ENCODE measurements around the gene TUBB2B.
"Not testable (repeated sequence)": the region's sequence is repeated elsewhere in the genome, so short reads cannot be mapped to it uniquely, and the experiment has no call there.

TUBB2B gene

GRCh38 chr6:3201388-3201787 is 26.1 kb downstream of the TUBB2B start:
- Histone ChIP-seq H3K27me3 (ENCODE audit: control insufficient read depth, insufficient read depth, low read length, poor library complexity, severe bottlenecking) (no peaks in the 10 kb centered on the region), H3K4me1 (ENCODE audit: control insufficient read depth, insufficient read depth, low read length) (no peaks in the 10 kb centered on the region), H3K4me3 (ENCODE audit: insufficient read depth, low read depth, low read length) (no peak overlapping the region), H3K9me3 (ENCODE audit: control insufficient read depth, low read length) (no peaks in the 10 kb centered on the region), H3K27ac (ENCODE audit: insufficient read depth, low read depth, low read length, poor library complexity, severe bottlenecking) (no peak overlapping the region), H3K36me3 (ENCODE audit: control insufficient read depth, insufficient read depth, low read length) (no peaks in the 10 kb centered on the region)
- WGBS, 2 experiments, result 95 to 98% methylated on average over 1 of the region's 2 CpGs

GRCh38 chr6:3200682-3201081 is 26.8 kb downstream of the TUBB2B start:
- H3K4me1 ChIP-seq (ENCODE audit: control insufficient read depth, insufficient read depth, low read length), result no peaks in the 10 kb centered on the region
- H3K36me3 ChIP-seq (ENCODE audit: control insufficient read depth, insufficient read depth, low read length), result no peaks in the 10 kb centered on the region
- H3K9me3 ChIP-seq (ENCODE audit: control insufficient read depth, low read length), result no peaks in the 10 kb centered on the region
- no peak overlapping the region for H3K27ac ChIP-seq (ENCODE audit: insufficient read depth, low read depth, low read length, poor library complexity, severe bottlenecking)
- no peak overlapping the region for H3K4me3 ChIP-seq (ENCODE audit: insufficient read depth, low read depth, low read length)
- H3K27me3 ChIP-seq (ENCODE audit: control insufficient read depth, insufficient read depth, low read length, poor library complexity, severe bottlenecking), result no peaks in the 10 kb centered on the region

GRCh38 chr6:3199382-3199781 is 28.1 kb downstream of the TUBB2B start:
- H3K36me3 ChIP-seq (ENCODE audit: control insufficient read depth, insufficient read depth, low read length), result no peaks in the 10 kb centered on the region
- H3K4me1 ChIP-seq (ENCODE audit: control insufficient read depth, insufficient read depth, low read length), result peaks cover 10% of the 10 kb centered on the region
- H3K4me3 ChIP-seq (ENCODE audit: insufficient read depth, low read depth, low read length), result no peak overlapping the region
- no peak overlapping the region for H3K27ac ChIP-seq (ENCODE audit: insufficient read depth, low read depth, low read length, poor library complexity, severe bottlenecking)
- 85 to 86% methylated on average over 5 of the region's 5 CpGs for WGBS, 2 experiments
- H3K9me3 ChIP-seq (ENCODE audit: control insufficient read depth, low read length), result no peaks in the 10 kb centered on the region
- H3K27me3 ChIP-seq (ENCODE audit: control insufficient read depth, insufficient read depth, low read length, poor library complexity, severe bottlenecking), result no peaks in the 10 kb centered on the region

GRCh38 chr6:3197734-3198133 is 29.7 kb downstream of the TUBB2B start:
- H3K4me1 ChIP-seq (ENCODE audit: control insufficient read depth, insufficient read depth, low read length), result peaks cover 25% of the 10 kb centered on the region
- 92 to 100% methylated on average over 1 of the region's 5 CpGs for WGBS, 2 experiments
- not testable (repeated sequence) for H3K27ac ChIP-seq (ENCODE audit: insufficient read depth, low read depth, low read length, poor library complexity, severe bottlenecking); H3K4me3 ChIP-seq (ENCODE audit: insufficient read depth, low read depth, low read length); H3K36me3 ChIP-seq (ENCODE audit: control insufficient read depth, insufficient read depth, low read length); H3K9me3 ChIP-seq (ENCODE audit: control insufficient read depth, low read length); H3K27me3 ChIP-seq (ENCODE audit: control insufficient read depth, insufficient read depth, low read length, poor library complexity, severe bottlenecking)

GRCh38 chr6:3196770-3197169 is 30.7 kb downstream of the TUBB2B start:
- Histone ChIP-seq H3K27ac (ENCODE audit: insufficient read depth, low read depth, low read length, poor library complexity, severe bottlenecking) (no peak overlapping the region), H3K36me3 (ENCODE audit: control insufficient read depth, insufficient read depth, low read length) (no peaks in the 10 kb centered on the region)
- WGBS, 2 experiments, result 96 to 97% methylated on average over 4 of the region's 5 CpGs

GRCh38 chr6:3195695-3196497 is 31.6 kb downstream of the TUBB2B start:
- peak overlapping the region; percentile 16 for H3K4me3 ChIP-seq (ENCODE audit: insufficient read depth, low read depth, low read length)
- no peaks in the 10 kb centered on the region for H3K36me3 ChIP-seq (ENCODE audit: control insufficient read depth, insufficient read depth, low read length)
- H3K4me1 ChIP-seq (ENCODE audit: control insufficient read depth, insufficient read depth, low read length), result peaks cover 25% of the 10 kb centered on the region
- H3K27ac ChIP-seq (ENCODE audit: insufficient read depth, low read depth, low read length, poor library complexity, severe bottlenecking), result peak overlapping the region; percentile 95
- H3K27me3 ChIP-seq (ENCODE audit: control insufficient read depth, insufficient read depth, low read length, poor library complexity, severe bottlenecking), result no peaks in the 10 kb centered on the region
- WGBS, 2 experiments, result 61% methylated on average over 16 of the region's 16 CpGs
- H3K9me3 ChIP-seq (ENCODE audit: control insufficient read depth, low read length), result no peaks in the 10 kb centered on the region

More at GRCh38 chr6:3196770-3197169, 30.7 kb downstream of the TUBB2B start:
- H3K4me3 ChIP-seq (ENCODE audit: insufficient read depth, low read depth, low read length), result no peak overlapping the region
- peaks cover 25% of the 10 kb centered on the region for H3K4me1 ChIP-seq (ENCODE audit: control insufficient read depth, insufficient read depth, low read length)
- no peaks in the 10 kb centered on the region for H3K27me3 ChIP-seq (ENCODE audit: control insufficient read depth, insufficient read depth, low read length, poor library complexity, severe bottlenecking)
- no peaks in the 10 kb centered on the region for H3K9me3 ChIP-seq (ENCODE audit: control insufficient read depth, low read length)

GRCh38 chr6:3195420-3195694 is 32.1 kb downstream of the TUBB2B start:
- peak overlapping the region; percentile 16 for H3K4me3 ChIP-seq (ENCODE audit: insufficient read depth, low read depth, low read length)
- peaks cover 25% of the 10 kb centered on the region for H3K4me1 ChIP-seq (ENCODE audit: control insufficient read depth, insufficient read depth, low read length)
- H3K27ac ChIP-seq (ENCODE audit: insufficient read depth, low read depth, low read length, poor library complexity, severe bottlenecking), result peak overlapping the region; percentile 95
- H3K27me3 ChIP-seq (ENCODE audit: control insufficient read depth, insufficient read depth, low read length, poor library complexity, severe bottlenecking), result no peaks in the 10 kb centered on the region
- WGBS, 2 experiments, result 74 to 79% methylated on average over 5 of the region's 5 CpGs
- H3K9me3 ChIP-seq (ENCODE audit: control insufficient read depth, low read length), result no peaks in the 10 kb centered on the region
- no peaks in the 10 kb centered on the region for H3K36me3 ChIP-seq (ENCODE audit: control insufficient read depth, insufficient read depth, low read length)

- H3K4me1 ChIP-seq (ENCODE audit: control insufficient read depth, insufficient read depth, low read length), result peaks cover 25% of the 10 kb centered on the region
- H3K27me3 ChIP-seq (ENCODE audit: control insufficient read depth, insufficient read depth, low read length, poor library complexity, severe bottlenecking), result no peaks in the 10 kb centered on the region
- no peaks in the 10 kb centered on the region for H3K36me3 ChIP-seq (ENCODE audit: control insufficient read depth, insufficient read depth, low read length)
- 14 to 22% methylated on average over 19 of the region's 19 CpGs for WGBS, 2 experiments
- no peaks in the 10 kb centered on the region for H3K9me3 ChIP-seq (ENCODE audit: control insufficient read depth, low read length)
- peak overlapping the region; percentile 16 for H3K4me3 ChIP-seq (ENCODE audit: insufficient read depth, low read depth, low read length)
- peak overlapping the region; percentile 95 for H3K27ac ChIP-seq (ENCODE audit: insufficient read depth, low read depth, low read length, poor library complexity, severe bottlenecking)
Observed at GRCh38 chr6:3194535-3195419, 32.7 kb downstream of the TUBB2B start.

GRCh38 chr6:3193102-3193849 is 34.2 kb downstream of the TUBB2B start:
- no peaks in the 10 kb centered on the region for H3K36me3 ChIP-seq (ENCODE audit: control insufficient read depth, insufficient read depth, low read length)
- H3K27ac ChIP-seq (ENCODE audit: insufficient read depth, low read depth, low read length, poor library complexity, severe bottlenecking), result no peak overlapping the region
- H3K4me3 ChIP-seq (ENCODE audit: insufficient read depth, low read depth, low read length), result no peak overlapping the region
- peaks cover 25% of the 10 kb centered on the region for H3K4me1 ChIP-seq (ENCODE audit: control insufficient read depth, insufficient read depth, low read length)
- no peaks in the 10 kb centered on the region for H3K9me3 ChIP-seq (ENCODE audit: control insufficient read depth, low read length)
- H3K27me3 ChIP-seq (ENCODE audit: control insufficient read depth, insufficient read depth, low read length, poor library complexity, severe bottlenecking), result no peaks in the 10 kb centered on the region
- 50 to 55% methylated on average over 23 of the region's 23 CpGs for WGBS, 2 experiments

- 96 to 99% methylated on average over 5 of the region's 5 CpGs for WGBS, 2 experiments
- H3K4me1 ChIP-seq (ENCODE audit: control insufficient read depth, insufficient read depth, low read length), result peaks cover 25% of the 10 kb centered on the region
- no peaks in the 10 kb centered on the region for H3K9me3 ChIP-seq (ENCODE audit: control insufficient read depth, low read length)
- no peaks in the 10 kb centered on the region for H3K36me3 ChIP-seq (ENCODE audit: control insufficient read depth, insufficient read depth, low read length)
- no peak overlapping the region for H3K27ac ChIP-seq (ENCODE audit: insufficient read depth, low read depth, low read length, poor library complexity, severe bottlenecking)
- no peaks in the 10 kb centered on the region for H3K27me3 ChIP-seq (ENCODE audit: control insufficient read depth, insufficient read depth, low read length, poor library complexity, severe bottlenecking)
- no peak overlapping the region for H3K4me3 ChIP-seq (ENCODE audit: insufficient read depth, low read depth, low read length)
Observed at GRCh38 chr6:3190779-3191178, 36.7 kb downstream of the TUBB2B start.
